Measurements from ENCODE around the gene ATP1A2.

- TF ChIP-seq POLR2A (IDR thresholded peaks at IDR 0.05) (no peak), CTCF (IDR thresholded peaks at IDR 0.05) (no peak)
Observed at GRCh38 chr1:160186246-160186645, 70.7 kb downstream of the ATP1A2 start.
